Stimulated activated CD8-positive, alpha-beta memory T cell treated with anti-CD3 and anti-CD28 coated beads, Interleukin-12 subunit alpha, Interleukin-12 subunit beta, amount 100 ng/mL, for 24 hours (primary cell): ENCODE data around the gene TCL1A.

Experiments used
- DNase-seq: peaks from one replicate; pipeline ENCODE4 v3.0.0-alpha.2; 2020; ENCODE audit errors: extremely low read depth

Gene TCL1A

DNA sequence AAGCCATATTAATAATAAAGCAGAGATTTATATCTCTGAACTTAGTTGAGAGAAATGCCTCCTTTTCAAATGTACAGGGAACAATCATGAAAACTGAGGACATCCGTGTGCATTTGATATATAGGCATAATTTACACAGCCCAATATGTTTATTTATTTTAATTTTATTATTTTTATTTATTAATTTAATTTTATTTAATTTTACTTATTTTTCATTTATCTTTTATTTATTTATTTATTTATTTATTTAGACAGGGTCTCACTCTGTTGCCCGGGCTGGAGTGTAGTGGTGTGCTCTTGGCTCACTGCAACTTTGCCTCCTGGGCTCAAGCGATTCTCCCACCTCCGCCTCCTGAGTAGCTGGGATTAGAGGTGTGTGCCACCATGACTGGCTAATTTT is 8.4 kb downstream of the TCL1A start:
- DNase-seq: no peak

GRCh38 chr14:95703805-95704204 is 10.1 kb downstream of the TCL1A start:
- DNase-seq: no peak

DNA sequence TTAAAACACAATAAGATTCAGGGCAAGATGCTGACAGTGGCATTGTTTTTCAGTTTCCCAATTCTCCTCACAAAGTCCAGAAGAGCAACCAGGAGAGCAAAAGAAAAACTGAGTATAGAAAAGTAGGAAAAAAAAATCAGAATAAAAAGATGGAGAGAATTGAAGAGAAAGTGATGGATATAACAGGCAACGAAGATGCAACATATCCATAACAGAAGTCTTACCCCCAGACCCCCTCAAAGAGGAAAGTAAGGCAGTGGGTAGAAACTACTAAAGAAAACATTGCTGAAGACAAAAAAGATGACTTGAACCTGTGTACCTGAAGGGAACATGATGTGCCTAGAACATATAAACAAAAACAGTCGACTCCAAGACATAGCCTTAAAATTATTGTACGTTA is 10.6 kb downstream of the TCL1A start:
- no peak for DNase-seq

DNA sequence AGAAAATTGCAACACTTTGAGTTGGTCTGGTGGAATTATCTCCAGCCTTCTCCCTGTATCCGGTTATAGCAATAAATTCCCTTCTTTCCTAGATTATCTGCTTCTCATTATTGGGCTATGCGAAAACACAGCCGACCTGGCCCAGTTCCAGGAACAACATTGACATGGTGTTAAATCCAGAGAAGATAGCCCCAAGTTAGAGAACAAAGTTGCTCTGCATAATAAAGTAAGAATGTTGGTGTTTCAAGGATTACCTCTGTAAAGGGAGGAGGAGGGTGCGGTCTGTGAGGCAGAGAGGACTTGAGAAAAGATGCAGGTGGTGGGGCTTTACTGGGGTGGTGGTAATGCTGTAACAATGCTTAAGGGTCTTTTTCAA is 12.1 kb downstream of the TCL1A start:
- DNase-seq: no peak

DNA sequence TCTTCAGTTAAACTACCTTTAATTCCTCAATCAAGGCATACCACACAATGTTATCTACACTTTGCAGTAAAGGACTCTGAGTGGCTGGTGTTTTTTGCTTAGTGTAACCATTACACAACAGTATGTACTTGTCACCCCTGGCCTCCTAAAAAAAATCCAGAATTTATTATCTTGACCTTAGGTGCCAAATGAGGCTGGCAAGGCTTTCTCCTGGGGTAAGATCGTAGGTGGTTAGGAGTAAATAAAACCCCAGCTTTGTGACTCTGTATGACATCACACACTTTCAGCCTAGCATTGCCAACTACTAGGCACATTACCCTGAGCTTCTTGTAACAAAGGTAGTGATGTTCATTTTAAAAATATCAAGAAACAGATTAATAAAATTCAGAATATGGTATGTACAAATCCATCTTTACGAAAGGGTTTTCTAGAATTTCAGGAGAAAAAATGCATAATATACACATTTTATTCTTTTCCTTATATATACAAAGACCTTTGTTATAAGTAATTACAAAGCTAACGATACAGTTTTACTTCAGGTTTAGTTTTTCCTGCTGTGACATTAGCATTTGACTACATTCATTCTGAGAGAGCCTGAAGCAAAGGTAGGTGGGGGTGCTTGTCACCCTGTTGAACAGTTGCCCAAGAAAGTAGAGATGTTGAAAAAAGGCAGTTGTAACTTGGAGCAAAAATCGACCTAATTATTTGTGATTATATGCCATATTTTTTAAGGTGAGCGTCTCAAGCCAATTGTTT is 13.5 kb downstream of the TCL1A start:
- no peak for DNase-seq

DNA sequence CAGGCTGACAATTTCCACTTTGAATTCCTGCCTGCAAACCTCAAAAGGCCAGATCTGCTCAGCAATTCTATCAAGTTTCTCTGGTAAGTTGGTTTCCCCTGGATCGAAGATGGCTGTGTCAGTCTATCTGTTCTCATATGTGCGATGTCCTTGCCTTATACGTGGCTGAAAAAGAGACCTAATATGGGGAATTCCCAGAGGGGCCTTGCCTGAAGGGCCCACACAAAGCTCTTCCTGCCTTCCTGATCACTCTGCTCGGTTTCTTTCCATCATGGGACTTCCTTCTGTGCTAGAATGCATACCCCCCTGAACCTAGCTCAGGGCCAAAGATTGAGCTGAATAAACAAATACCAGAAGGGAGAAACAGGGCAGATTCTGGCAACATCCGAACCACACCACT is 14.5 kb downstream of the TCL1A start:
- no peak for DNase-seq

- no peak for DNase-seq
Measured at GRCh38 chr14:95698287-95698686, 15.6 kb downstream of the TCL1A start.

GRCh38 chr14:95697764-95698163 is 16.2 kb downstream of the TCL1A start:
- no peak for DNase-seq

DNA sequence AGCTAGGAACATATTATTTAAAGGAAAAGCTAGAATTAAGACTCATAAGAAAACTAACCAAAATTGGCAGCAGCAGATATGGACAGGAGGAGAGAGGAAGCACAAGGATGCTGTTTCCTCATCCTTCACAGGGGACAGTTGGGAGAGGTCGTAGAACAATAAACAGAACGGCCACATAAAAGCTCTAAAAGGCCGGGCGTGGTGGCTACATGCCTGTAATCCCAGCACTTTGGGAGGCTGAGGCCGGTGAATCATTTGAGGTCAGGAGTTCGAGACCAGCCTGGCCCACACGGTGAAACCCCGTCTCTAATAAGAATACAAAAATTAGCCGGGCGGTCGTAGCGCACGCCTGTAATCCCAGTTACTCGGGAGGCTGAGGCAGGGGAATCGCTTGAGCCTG is 17.2 kb downstream of the TCL1A start:
- no peak for DNase-seq

DNA sequence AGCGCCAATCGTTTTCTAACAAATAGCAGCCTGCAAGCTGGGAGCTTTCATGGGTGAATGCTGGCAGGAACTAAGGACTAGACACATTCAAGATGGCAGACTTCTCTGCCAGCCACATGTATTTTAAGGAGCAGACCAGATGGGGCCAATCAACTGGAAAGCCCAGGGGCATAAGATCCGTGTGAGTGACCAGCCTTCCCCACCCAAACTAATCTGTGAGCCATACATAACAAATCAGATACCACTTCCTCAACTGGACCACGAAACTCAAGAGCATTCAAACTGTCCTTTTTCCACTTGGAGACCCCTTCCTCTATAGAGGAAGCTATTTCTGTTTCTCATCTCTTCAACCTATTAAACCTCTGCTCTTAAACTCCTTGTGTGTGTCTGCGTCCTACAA is 18.0 kb downstream of the TCL1A start:
- no peak for DNase-seq

DNA sequence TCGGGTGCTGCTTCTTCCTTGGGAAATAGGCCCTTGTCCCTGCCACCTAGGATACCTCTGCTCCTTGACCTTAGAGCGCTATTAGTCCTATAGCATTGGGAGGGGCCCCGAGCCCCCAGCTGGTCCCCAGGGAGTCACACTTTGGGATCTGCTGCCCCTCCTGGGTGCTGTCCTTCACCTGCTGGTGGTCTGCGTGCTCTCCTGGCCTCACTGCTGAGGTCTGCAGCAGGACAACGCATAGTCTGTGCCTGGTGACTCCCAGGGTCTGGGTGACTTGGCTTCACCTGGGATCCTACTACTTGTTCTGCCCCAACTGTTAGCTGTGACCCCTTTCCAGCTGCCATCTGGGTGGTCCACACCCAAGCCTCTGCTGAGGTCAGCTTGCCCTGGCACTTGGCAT is 18.9 kb downstream of the TCL1A start:
- no peak for DNase-seq

DNA sequence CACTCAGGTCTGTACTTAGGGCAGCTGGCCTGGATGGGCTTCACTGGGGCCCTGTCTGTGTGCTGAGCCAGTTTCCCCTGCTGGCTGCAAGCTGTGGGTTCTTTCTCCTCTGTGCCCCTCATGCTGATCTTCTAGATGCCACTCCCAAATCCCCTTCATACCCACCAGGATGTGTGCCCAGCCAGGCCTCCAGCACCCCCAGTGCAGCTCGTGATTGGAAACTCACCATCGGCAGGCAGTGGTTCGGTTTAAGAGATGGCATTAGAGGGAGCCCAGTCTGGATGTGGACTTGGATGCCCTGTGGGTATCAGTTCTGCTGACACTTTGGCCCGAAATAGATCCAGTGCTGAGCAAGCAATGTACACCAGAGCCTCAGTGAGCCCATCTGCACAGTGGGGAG is 21.8 kb downstream of the TCL1A start:
- no peak for DNase-seq

DNA sequence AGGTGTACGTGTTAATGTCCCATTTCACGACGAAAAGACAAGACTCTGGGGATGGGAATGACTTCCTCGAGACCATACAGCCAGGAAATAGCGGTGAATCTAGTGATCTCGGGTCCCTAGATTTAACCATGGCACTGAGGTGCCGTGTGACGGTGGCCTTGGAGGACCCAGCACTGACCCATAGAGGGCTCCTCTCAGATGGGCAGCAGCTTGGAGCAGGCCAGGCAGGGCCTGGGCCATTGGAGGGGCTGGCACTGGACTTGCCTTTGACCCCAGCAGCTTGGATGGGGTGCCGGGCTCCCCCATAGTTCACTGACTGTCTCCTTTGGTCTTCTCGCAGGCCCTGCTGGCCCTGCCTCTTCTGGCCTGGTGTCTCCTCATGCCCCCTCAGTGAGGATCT is 22.3 kb downstream of the TCL1A start:
- DNase-seq: no peak

DNA sequence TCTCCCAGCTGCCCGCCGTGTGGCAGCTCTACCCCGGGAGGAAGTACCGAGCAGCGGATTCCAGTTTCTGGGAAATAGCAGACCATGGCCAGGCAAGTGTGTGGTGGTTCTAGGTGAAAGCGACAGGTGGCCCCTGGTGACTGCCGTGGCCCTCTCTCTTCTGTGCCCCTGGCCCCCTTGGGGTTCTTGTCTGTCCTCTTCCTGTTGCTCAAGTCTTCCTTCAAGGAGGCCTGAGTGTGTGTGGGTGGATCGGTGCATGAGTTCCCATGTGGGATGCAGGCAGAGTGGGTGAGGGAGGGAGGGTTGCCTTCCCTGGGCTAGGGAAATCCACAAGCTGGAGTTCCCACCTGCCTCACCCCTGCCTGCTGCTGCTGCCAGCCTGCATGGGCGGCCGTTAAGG is 23.1 kb downstream of the TCL1A start:
- no peak for DNase-seq

- no peak for DNase-seq
Measured at GRCh38 chr14:95689441-95689840, 24.5 kb downstream of the TCL1A start.

DNA sequence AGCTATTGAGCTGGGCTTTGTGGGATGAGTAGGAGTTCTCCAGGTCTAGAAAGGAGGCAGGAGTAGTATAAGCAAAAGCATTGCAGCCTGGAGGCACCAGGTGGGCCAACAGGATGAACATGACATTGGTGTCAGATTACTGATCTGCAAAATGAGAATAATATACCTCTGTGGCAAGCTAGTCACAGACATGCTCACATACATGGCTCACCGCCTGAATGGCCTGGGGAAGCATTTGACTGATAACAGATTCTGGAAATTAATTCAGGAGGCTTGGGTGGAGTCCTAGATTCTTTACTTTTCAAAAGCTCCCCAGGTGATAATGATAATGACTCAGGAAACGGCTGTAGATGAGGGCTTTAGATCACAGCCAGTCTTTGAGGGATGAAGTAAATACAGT is 27.0 kb downstream of the TCL1A start:
- DNase-seq: no peak

GRCh38 chr14:95685978-95686922 is 27.7 kb downstream of the TCL1A start, which contains the start of gene TCL1B:
TSS of gene TCL1B (plus strand) at chr14:95686426. CDS start at chr14:95686468, 42 bp downstream.
- DNase-seq: no peak

DNA sequence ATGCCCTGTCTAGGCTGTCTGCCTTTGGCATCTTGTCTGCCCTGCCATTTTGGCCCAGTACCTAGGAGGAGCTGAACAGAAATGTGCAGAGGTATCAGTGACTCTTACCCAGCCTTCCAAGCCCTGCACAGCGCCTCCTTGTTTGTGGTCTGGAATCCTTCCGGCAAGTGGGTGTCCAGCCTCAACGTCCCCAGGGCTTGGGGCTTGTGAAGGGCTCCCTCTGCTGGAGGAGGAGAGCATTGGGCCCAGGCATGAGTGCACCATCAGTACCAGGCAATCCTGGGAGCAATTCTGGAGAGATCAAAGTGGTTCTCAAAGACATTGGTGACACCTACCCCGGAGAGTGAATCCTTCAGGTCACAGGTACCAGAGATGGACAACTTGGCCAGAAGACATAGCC is 30.1 kb downstream of the TCL1A start:
- no peak for DNase-seq

GRCh38 chr14:95681153-95681552 is 32.8 kb downstream of the TCL1A start:
- no peak for DNase-seq

DNA sequence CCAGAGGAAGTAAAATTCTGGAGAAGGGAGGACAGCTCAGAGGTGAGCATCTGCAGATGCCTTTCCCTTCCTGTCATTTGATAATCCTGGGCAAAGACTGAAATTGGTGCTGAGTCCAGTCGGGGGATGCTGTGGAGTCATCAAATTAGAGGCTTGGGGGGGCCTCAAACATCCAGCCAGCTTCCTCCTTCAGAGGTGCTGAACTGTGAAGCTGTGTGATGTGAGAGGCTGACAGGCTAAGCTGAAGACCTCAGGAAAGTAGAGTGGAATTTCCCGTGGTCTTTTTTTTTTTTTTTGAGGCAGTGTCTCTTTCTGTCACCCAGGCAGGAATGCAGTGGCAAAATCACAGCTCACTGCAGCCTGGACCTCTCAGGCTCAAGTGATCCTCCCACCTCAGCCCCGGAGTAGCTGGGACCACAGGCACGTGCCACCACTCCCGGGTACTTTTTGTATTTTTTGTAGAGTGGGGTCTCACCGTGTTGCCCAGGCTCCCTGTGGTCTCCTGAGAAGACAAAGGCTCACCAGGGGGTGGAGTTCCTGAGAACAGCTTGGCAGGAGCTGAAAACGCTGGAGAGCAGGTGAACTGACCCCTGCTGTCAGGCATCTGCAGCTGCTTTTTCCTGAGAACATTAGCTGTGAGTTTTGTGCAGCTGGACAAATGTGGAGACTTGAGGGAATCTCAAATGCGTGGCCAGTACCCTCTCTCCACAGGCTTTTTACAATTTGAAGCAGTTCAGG is 33.8 kb downstream of the TCL1A start:
- no peak for DNase-seq

DNA sequence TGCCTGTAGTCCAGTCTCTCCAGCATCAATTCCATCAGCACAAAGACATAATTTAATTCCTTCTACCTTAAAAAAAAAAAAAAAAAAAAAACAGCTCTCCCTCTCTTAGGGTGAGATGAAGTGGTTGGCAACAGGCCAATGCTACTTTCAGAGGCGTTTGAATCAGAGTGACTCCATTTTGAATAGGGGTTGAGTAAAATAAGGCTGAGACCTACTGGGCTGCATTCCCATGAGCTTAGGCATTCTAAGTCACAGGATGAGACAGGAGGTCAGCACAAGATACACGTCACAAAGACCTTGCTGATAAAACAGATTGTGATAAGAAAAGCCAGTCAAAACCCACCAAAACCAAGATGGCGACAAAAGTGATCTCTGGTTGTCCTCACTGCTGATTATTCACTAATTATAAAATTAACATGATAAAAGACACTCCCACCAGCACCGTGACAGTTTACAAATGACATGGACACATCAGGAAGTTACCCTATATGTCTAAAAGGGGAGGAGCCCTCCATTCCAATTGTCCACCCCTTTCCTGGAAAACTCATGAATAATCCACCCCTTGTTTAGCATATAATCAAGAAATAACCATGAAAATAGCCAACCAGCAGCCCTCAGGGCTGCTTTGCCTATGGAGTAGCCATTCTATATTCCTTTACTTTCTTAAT is 34.6 kb downstream of the TCL1A start:
- no peak for DNase-seq
